Mesendoderm (in vitro differentiated cells): ENCODE measurements around the gene TMEM175.
"Not testable (repeated sequence)": the region's sequence is repeated elsewhere in the genome, so short reads cannot be mapped to it uniquely, and the experiment has no call there.

Experiments used
- DNase-seq: peaks from one replicate; pipeline ENCODE4 v3.0.0; 2013
- H2AK5ac ChIP-seq: 2 replicates; pipeline ENCODE4 v1.6.1; 2013; ENCODE audit warnings: low read length, inconsistent platforms
- H2BK120ac ChIP-seq: 2 replicates; pipeline ENCODE4 v1.6.1; 2013; ENCODE audit warnings: low read depth, mild to moderate bottlenecking, low read length, moderate library complexity, mixed read lengths
- H2BK15ac ChIP-seq: replicated peaks from 2 replicates; pipeline ENCODE4 v1.6.1; 2013; ENCODE audit warnings: low read depth, mild to moderate bottlenecking, moderate library complexity
- H2BK5ac ChIP-seq: 2 replicates; pipeline ENCODE4 v1.6.1; 2013; ENCODE audit warnings: low read length, inconsistent platforms
- H3K18ac ChIP-seq: 2 replicates; pipeline ENCODE4 v1.6.1; 2013; ENCODE audit warnings: mild to moderate bottlenecking, low read length, mixed read lengths
- H3K23ac ChIP-seq: one replicate; pipeline ENCODE4 v1.6.1; 2013; ENCODE audit warnings: low read length
- H3K27ac ChIP-seq: 2 replicates; pipeline ENCODE4 v1.5.1; 2013; ENCODE audit warnings: low read depth, mild to moderate bottlenecking, inconsistent platforms, low read length, moderate library complexity
- H3K27me3 ChIP-seq: 2 replicates; pipeline ENCODE4 v1.6.1; 2013; ENCODE audit warnings: low read length, control low read depth, mild to moderate bottlenecking, inconsistent platforms; ENCODE audit not compliant: insufficient read depth, poor library complexity
- H3K36me3 ChIP-seq: 2 replicates; pipeline ENCODE4 v1.6.1; 2013; ENCODE audit warnings: low read length, inconsistent platforms; ENCODE audit not compliant: control insufficient read depth, insufficient read depth
- H3K4ac ChIP-seq: one replicate; pipeline ENCODE4 v1.6.1; 2013; ENCODE audit warnings: low read depth, mild to moderate bottlenecking, low read length, moderate library complexity
- H3K4me1 ChIP-seq: 2 replicates; pipeline ENCODE4 v1.6.1; 2013; ENCODE audit warnings: low read depth, low read length, inconsistent platforms; ENCODE audit not compliant: control insufficient read depth
- H3K4me2 ChIP-seq: 2 replicates; pipeline ENCODE4 v1.6.1; 2013; ENCODE audit warnings: low read length
- H3K4me3 ChIP-seq: 2 replicates; pipeline ENCODE4 v1.5.1; 2013; ENCODE audit warnings: mild to moderate bottlenecking, low read length
- H3K56ac ChIP-seq: one replicate; pipeline ENCODE4 v1.6.1; 2013; ENCODE audit warnings: low read length
- H3K79me1 ChIP-seq: 2 replicates; pipeline ENCODE4 v1.6.1; 2013; ENCODE audit warnings: low read length, inconsistent platforms
- H3K79me2 ChIP-seq: 2 replicates; pipeline ENCODE4 v1.6.1; 2013; ENCODE audit warnings: mild to moderate bottlenecking, low read length; ENCODE audit not compliant: control insufficient read depth, insufficient read depth
- H3K9ac ChIP-seq: 2 replicates; pipeline ENCODE4 v1.6.1; 2013; ENCODE audit warnings: low read length, inconsistent platforms
- H4K5ac ChIP-seq: one replicate; pipeline ENCODE4 v1.6.1; 2013; ENCODE audit warnings: low read length
- H4K8ac ChIP-seq: one replicate; pipeline ENCODE4 v1.6.1; 2013; ENCODE audit warnings: low read depth, mild to moderate bottlenecking, control low read depth, low read length, moderate library complexity
- WGBS: extraction: QIAGEN DNeasy Blood & Tissue Kit; methylation state at CpG from one replicate; pipeline ENCODE4 v1.1.7; 2013; ENCODE audit warnings: low lambda C conversion rate, missing lambda C conversion rate; ENCODE audit not compliant: insufficient coverage; ENCODE audit errors: extremely low coverage; 5-methylcytosine and 5-hydroxymethylcytosine counted together

Gene TMEM175

DNA sequence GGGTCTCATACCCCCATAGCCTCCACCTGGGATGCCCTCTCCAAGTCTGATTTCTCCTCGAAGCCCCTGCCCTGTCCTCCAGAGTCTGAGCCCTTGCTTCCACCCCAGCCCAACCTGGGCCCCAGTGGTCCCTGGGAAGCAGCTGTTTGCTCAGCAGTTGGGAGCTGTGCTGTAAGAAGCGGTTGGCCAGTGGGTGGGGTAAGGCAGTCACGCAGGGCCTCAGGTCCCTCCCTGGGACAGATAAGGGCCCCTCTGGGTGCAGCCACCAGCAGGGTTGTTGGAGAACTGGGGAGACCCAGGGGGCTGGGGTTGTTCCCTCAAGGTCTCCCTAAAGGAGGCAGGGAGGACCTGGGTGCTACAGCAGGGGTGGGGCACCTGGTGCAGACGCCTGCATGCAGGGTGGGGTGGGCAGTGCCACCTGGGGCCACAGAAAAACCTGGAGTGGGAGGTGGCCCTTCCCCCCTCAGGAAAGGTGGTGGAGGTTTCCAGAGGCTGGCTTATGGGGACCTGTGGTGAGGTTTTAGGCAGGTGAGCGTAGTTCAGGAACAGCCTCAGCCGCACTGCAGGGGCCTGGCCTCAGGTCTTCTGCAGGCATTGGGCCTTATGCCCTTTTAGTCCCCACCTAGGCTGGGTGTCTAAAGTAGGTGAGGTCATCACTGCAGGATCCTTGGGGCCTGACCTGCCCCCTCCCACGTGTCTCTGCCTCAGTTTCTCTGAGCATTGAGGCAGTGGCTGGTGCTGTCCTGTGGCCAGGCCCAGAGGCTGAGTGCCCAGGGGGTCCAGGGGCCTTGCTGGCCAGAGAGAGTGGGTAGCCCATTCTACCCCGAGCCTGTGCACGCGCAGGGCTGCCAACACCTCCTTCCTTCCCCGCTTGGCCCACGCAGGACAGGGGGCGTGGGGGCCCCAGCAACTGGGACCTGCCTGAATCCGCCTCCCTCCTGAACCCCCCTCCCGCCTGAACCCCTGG, 64.1 kb downstream of the TMEM175 start:
- no CpG with 5 or more reads among the region's 15 CpGs for WGBS
- Histone ChIP-seq H3K4ac (no peak overlapping the region), H3K4me3 (no peak overlapping the region), H3K9ac (no peak overlapping the region), H3K4me1 (no peaks in the 10 kb centered on the region), H2BK15ac (no peak overlapping the region), H4K8ac (no peak overlapping the region), H3K79me1 (no peaks in the 10 kb centered on the region), H3K56ac (no peak overlapping the region), H3K23ac (no peak overlapping the region), H3K79me2 (no peaks in the 10 kb centered on the region), H2BK5ac (no peak overlapping the region), H2BK120ac (no peak overlapping the region), H3K4me2 (no peak overlapping the region), H3K27me3 (peaks cover 24% of the 10 kb centered on the region), H4K5ac (no peak overlapping the region), H3K18ac (no peak overlapping the region), H3K36me3 (no peaks in the 10 kb centered on the region), H2AK5ac (no peak overlapping the region), H3K27ac (no peak overlapping the region)
- no peak for DNase-seq

DNA sequence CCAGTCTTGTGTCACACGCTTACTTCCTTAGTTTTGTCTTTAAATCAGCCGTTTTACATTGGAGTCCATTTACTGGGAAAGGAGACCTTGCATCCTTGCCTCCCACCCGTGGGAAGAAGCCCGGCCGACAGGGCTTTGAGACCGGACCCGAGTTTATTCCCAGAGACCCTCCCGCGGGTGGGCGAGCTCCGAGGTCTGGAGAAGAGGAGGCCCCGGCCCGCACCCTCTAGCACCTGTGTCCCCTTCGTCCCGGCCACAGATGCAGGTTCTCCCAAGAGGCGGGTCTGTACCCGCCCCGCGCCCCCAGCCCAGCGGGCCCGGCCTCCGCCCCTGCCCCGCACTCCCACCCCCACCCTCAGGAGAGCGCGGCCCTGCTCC, 64.7 kb downstream of the TMEM175 start:
- Histone ChIP-seq H4K5ac (no peak overlapping the region), H3K4me3 (no peak overlapping the region), H2BK5ac (no peak overlapping the region), H3K56ac (no peak overlapping the region), H3K4ac (no peak overlapping the region), H3K18ac (no peak overlapping the region), H3K4me1 (no peaks in the 10 kb centered on the region), H3K27me3 (peaks cover 31% of the 10 kb centered on the region), H3K23ac (no peak overlapping the region), H3K79me2 (no peaks in the 10 kb centered on the region), H3K79me1 (no peaks in the 10 kb centered on the region), H3K9ac (no peak overlapping the region), H2BK15ac (no peak overlapping the region), H2BK120ac (no peak overlapping the region), H2AK5ac (no peak overlapping the region), H3K4me2 (no peak overlapping the region), H3K36me3 (no peaks in the 10 kb centered on the region), H4K8ac (no peak overlapping the region), H3K27ac (no peak overlapping the region)
- whole genome bisulfite sequencing = no CpG with 5 or more reads among the region's 25 CpGs
- no peak for DNase-seq

DNA sequence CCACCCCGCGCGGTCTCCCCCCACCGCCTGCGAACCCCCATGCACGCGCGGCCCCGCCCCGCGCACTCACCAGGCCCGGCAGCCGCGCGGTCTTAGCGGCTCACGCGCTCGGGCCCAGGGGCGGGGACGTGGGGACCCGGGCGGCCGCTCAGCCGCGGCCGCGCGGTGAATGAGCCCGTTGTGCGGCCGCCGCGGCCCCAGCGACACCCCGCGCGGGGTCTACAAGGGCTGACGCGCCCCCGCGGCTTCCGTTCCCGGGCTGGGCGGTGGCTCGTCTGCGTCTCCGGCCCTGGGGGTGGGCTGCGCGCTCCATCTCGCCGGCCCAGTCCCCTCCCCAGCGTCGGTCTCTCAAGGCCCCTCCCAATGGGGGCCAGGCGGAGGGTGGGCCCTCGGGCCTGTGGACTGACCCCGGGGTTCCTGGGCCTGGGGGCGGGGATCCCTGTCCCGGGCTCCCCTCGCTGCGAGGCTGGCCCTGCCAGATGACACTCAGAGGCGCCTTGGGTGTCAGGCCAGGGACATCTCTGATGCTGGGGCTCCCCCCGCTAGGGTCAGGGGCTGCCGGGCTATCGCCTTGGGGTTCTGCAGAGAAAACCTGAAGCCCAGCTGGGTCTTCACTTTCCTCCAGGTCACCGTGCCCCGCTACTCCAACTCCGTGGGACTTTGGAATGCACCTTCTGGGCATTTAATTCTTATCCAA, 65.3 kb downstream of the TMEM175 start:
- no peak overlapping the region for H2BK15ac ChIP-seq
- H3K18ac ChIP-seq = no peak overlapping the region
- H3K4me2 ChIP-seq = no peak overlapping the region
- H4K8ac ChIP-seq = no peak overlapping the region
- H3K36me3 ChIP-seq = no peaks in the 10 kb centered on the region
- no peak overlapping the region for H3K27ac ChIP-seq
- no peaks in the 10 kb centered on the region for H3K79me1 ChIP-seq
- H2BK5ac ChIP-seq = no peak overlapping the region
- H3K79me2 ChIP-seq = no peaks in the 10 kb centered on the region
- H3K27me3 ChIP-seq = peaks cover 36% of the 10 kb centered on the region
- H3K4ac ChIP-seq = no peak overlapping the region
- no peak overlapping the region for H2BK120ac ChIP-seq
- H3K4me3 ChIP-seq = no peak overlapping the region
- H3K4me1 ChIP-seq = no peaks in the 10 kb centered on the region
- peak overlapping the region; percentile 49 for H3K56ac ChIP-seq
- no peak overlapping the region for H3K23ac ChIP-seq
- no peak for DNase-seq
- no CpG with 5 or more reads among the region's 68 CpGs for WGBS
- no peak overlapping the region for H2AK5ac ChIP-seq
- H4K5ac ChIP-seq = no peak overlapping the region
- no peak overlapping the region for H3K9ac ChIP-seq

DNA sequence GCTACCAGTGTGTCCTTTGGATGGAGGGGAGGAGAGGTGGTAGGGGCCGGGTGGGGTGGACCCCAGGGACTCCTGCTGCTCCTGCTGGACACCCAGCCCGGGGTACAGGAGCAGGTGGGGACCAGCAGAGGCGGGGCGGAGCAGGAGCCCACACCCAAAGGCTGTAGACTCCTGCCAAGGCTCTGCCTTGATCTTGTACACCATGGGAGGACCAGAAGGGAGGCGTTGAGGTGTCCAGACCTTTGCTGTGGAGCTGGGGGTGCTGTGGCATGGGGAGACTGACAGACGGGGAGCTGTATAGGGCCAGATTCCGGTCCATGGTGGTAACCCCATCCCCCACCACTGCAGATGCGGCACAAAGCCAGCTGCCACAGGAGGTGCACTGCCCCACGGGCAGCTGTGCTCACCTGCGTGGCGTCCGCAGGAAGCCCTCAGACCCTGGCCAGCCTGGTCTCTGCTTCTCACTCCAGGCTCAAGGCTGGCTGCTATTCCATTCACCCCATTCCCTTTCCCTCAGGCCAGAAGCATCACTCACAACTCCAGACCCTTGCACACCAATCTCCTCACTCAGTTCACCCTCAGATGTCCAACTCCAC, 65.9 kb downstream of the TMEM175 start:
- no peak overlapping the region for H3K4ac ChIP-seq

DNA sequence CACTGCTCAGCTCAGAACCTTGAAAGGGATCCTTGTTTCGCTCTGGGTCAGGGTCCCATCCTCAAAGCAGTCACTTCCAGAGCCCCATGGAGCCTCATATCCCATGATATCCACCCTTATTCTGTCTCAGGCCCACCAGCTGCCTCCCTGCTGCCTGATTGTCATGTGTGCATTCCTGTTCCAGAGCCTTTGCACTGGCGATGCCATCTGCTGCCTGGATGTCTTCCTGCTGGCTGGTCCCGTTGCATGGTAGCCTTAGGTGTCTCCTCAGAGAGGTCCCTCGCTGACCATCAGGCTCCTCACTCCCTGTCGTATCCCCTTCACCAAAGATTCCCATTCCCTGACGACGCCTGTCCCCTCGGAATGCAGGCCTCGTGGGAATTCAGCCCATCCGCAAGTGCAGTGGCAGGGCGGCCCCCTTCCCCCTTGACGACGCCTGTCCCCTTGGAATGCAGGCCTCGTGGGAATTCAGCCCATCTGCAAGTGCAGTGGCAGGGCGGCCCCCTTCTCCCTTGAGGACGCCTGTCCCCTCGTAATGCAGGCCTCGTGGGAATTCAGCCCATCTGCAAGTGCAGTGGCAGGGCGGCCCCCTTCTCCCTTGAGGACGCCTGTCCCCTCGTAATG, 67.1 kb downstream of the TMEM175 start:
- not testable (repeated sequence) for H4K5ac ChIP-seq, H3K4ac ChIP-seq, H3K23ac ChIP-seq, H3K4me1 ChIP-seq, H2BK120ac ChIP-seq, H3K9ac ChIP-seq, H4K8ac ChIP-seq, H2BK5ac ChIP-seq, H3K18ac ChIP-seq, H3K79me2 ChIP-seq, H3K79me1 ChIP-seq, H3K36me3 ChIP-seq, H3K4me2 ChIP-seq, H3K4me3 ChIP-seq, DNase-seq, H2BK15ac ChIP-seq, H2AK5ac ChIP-seq, H3K27ac ChIP-seq, H3K56ac ChIP-seq
- WGBS = no CpG with 5 or more reads among the region's 21 CpGs
- peaks cover 49% of the 10 kb centered on the region for H3K27me3 ChIP-seq

More for the DNA sequence above, 65.9 kb downstream of the TMEM175 start:
- Histone ChIP-seq H3K79me1 (no peaks in the 10 kb centered on the region), H3K36me3 (no peaks in the 10 kb centered on the region), H2BK5ac (no peak overlapping the region), H3K9ac (no peak overlapping the region), H4K5ac (no peak overlapping the region), H3K79me2 (no peaks in the 10 kb centered on the region), H2AK5ac (no peak overlapping the region), H3K56ac (no peak overlapping the region), H2BK120ac (no peak overlapping the region), H3K4me3 (no peak overlapping the region), H3K27ac (no peak overlapping the region), H3K18ac (no peak overlapping the region), H3K27me3 (peaks cover 40% of the 10 kb centered on the region), H3K4me1 (no peaks in the 10 kb centered on the region), H3K23ac (no peak overlapping the region), H4K8ac (no peak overlapping the region), H3K4me2 (no peak overlapping the region), H2BK15ac (no peak overlapping the region)
- DNase-seq = no peak
- WGBS = no CpG with 5 or more reads among the region's 12 CpGs
